ENCODE measurements around the gene TNIK. TPM values are rescaled to one million over a fixed set of nuclear protein-coding genes. Genes with fewer than 3 reads are reported as not detected.

Gene TNIK
- total and polyA plus RNA-seq, 10 of the 15 experiments (the other 5 are each of a cell fraction or from before 2014, with no cell fraction given), result 13.9 to 74.3 (median 48.2) TPM

- peak; percentile 59; the same call in 1 of the 2 replicates for TF ChIP-seq ZNF687 (IDR thresholded peaks at IDR 0.05)
- TF ChIP-seq ZSCAN29 (IDR thresholded peaks at IDR 0.05), result no peak
- TF ChIP-seq ASH2L (IDR thresholded peaks at IDR 0.05; ENCODE audit: borderline replicate concordance, low read depth), result no peak
- peak; percentile 56; the same call in 1 of the 2 replicates for TF ChIP-seq ATF7 (IDR thresholded peaks at IDR 0.05; ENCODE audit: low read depth)
- no peak for TF ChIP-seq IKZF1 (conservative IDR thresholded peaks at IDR 0.05)
- peak; percentile 14 to 56; a peak in 2 of 4 replicates for TF ChIP-seq IKZF2 (IDR thresholded peaks at IDR 0.05)
- no peak for TF ChIP-seq RFX5 (IDR thresholded peaks at IDR 0.05; ENCODE audit: low read depth, low read length)
- no peak for TF ChIP-seq RCOR1 (conservative IDR thresholded peaks at IDR 0.05; ENCODE audit: low read depth, low read length)
- TF ChIP-seq EED (IDR thresholded peaks at IDR 0.05; ENCODE audit: low read depth), result no peak; the same call in 1 of the 2 replicates
- TF ChIP-seq LARP7 (IDR thresholded peaks at IDR 0.05), result no peak
- TF ChIP-seq RAD21 (IDR thresholded peaks at IDR 0.05; ENCODE audit: insufficient read depth, low read depth, low read length), result 0 out of 2 replicates have a peak, but pooled peaks have one; percentile 10
- TF ChIP-seq IRF5 (IDR thresholded peaks at IDR 0.05; ENCODE audit: borderline replicate concordance), result no peak
- TF ChIP-seq RELB (IDR thresholded peaks at IDR 0.05; ENCODE audit: low read depth), result no peak
- TF ChIP-seq ZNF384 (IDR thresholded peaks at IDR 0.05; ENCODE audit: borderline replicate concordance, low read depth, low read length), result no peak
- no peak for TF ChIP-seq CBX3 (IDR thresholded peaks at IDR 0.05; ENCODE audit: borderline replicate concordance, low read depth)
- TF ChIP-seq SPI1 (IDR thresholded peaks at IDR 0.05; ENCODE audit: borderline replicate concordance, insufficient read depth, low read depth, low read length), result peak; percentile 69
- TF ChIP-seq ZBTB11 (CRISPR knock-in tag; IDR thresholded peaks at IDR 0.05), result no peak
- TF ChIP-seq MEF2B (IDR thresholded peaks at IDR 0.05; ENCODE audit: partially characterized antibody, poor library complexity, severe bottlenecking), result no peak
Measured at GRCh38 chr3:171257251-171258203, 202.7 kb downstream of the TNIK start (continued).

All from GM12878 (cell line).